ENCODE results near the gene NANOGP8.
"Not testable (repeated sequence)": the region's sequence is repeated elsewhere in the genome, so short reads cannot be mapped to it uniquely, and the experiment has no call there.

The NANOGP8 gene, protein sequence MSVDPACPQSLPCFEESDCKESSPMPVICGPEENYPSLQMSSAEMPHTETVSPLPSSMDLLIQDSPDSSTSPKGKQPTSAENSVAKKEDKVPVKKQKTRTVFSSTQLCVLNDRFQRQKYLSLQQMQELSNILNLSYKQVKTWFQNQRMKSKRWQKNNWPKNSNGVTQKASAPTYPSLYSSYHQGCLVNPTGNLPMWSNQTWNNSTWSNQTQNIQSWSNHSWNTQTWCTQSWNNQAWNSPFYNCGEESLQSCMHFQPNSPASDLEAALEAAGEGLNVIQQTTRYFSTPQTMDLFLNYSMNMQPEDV

DNA sequence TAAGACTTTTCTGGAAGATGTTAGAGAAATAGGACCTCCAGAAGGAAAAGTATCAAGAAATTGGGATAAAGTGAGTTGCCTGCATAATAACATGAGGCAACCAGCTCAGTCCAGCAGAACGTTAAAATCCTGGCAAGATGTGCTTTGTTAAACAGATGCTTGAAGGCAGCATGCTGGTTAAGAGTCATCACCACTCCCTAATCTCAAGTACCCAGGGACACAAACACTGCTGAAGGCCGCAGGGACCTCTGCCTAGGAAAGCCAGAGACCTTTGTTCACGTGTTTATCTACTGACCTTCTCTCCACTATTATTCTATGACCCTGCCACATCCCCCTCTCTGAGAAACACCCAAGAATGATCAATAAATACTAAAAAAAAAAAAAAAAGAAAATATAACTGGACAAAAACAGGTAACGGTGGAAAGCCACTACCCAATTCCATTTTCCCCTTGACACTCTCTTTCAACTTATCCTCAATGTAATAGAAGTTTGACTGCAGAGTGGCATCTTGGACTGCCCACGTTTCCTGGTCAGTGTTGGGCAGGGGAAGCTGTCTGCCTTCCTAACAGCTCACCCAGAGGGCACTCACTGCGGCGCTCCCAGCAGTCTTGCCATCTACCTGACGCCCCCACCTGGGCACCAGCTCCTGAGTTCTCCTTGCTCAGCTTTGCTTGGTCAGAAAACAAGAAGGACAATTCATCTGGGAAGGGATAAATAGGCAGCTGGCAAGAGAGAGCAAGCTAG lies at the start of gene NANOGP8:
Gene NANOGP8 (minus strand): TSS at position 120 of the 744 bp plus-strand sequence. CDS start 185 bp downstream, outside the sequence.
- DNase-seq (ENCODE audit: low read depth in 2 of 2): not testable (repeated sequence)

DNA sequence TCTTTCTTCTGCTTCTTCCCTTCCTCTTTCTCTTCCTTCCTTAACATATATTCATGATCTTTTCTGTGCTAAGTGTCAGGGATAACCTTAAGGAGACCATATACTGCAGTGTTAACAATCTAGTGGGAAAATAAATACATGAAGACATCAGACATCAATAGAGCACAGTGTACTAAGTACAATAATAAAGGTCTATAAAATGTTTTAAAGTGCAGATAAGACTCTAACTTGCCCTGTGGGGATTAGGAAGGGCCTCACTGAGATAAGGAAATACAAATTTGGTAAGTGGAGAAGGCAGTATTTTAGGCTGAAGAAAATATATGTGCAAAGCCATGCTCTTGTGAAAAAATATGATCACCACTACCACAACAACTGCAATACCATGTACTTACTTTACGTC lies 49.2 kb upstream of the NANOGP8 start:
- DNase-seq (ENCODE audit: low read depth in 2 of 2): no peak

DNA sequence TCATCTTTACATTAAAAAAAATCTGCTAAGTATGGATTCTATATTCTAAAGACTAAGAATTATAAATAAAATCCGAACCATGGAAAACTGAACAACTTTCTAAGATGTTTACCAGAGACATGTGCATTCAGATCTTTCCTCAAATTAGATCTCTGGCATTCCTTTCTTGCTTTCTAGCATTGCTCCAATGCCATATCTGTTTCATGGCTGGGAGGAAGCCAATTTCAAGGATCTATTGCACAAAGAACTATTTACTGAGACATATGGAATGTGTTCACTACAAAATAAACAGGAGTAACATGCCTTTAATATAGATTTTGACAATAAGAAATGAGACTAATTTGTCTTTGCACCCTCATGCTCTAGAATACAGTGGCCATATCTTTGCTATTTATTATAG lies 45.1 kb upstream of the NANOGP8 start:
- no peak for DNase-seq (ENCODE audit: low read depth in 2 of 2)

DNA sequence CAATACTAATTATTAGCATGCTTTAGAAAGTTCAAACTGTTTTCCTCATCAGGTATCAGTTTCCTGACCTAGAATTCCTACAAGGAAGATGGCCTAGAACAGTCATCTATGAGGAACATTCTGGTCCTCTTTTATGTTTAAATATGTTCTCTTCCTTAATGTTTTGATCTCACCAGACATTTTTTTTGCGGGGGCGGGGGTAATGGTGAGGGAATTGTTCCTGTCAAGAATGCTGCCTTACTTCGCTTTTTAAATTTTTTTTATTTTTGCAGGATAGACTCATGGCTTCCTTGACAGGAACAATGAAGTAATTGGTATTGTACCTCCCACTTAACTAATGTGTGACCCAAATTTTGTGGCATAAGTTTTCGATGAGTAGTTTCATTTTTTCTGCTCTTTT lies 44.3 kb upstream of the NANOGP8 start:
- DNase-seq (ENCODE audit: low read depth in 2 of 2): no peak

DNA sequence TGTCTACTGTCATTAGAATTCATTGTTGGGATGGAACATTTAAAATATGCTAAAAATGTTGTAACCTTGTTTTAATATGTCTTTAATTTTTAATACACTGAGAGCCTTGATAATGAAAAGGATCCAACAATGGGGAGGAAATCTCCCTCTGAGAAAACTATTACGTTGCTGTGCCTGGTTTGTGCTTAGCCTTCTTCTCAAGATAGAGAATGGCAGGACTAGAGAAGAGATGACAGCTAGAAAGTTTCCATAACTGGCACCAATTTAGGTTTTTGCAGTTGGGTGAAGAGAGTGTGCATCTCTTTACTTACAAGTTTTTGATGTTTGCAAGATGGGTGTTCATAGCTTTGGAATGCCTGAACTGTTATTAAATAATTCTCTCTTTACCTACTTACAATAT lies 42.6 kb upstream of the NANOGP8 start:
- no peak for DNase-seq (ENCODE audit: low read depth in 2 of 2)

DNA sequence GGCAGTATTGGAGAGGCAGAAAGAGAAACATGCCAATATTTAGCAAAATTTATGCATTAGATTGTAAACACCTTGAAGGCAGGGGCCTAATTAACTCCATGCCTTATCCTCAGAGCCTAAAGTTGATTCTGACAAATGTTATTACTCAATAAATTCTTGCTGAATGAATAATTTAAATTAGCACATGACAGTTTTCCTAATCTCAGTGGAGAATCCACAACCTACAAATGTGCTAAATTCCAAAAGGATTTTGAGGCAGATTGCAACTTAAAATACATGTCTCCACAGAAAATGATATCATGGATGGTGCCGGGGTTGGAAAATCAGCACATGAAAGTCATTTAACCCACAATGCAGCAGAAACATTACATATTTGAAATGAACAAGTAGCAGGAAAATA lies 41.1 kb upstream of the NANOGP8 start:
- DNase-seq (ENCODE audit: low read depth in 2 of 2): no peak

DNA sequence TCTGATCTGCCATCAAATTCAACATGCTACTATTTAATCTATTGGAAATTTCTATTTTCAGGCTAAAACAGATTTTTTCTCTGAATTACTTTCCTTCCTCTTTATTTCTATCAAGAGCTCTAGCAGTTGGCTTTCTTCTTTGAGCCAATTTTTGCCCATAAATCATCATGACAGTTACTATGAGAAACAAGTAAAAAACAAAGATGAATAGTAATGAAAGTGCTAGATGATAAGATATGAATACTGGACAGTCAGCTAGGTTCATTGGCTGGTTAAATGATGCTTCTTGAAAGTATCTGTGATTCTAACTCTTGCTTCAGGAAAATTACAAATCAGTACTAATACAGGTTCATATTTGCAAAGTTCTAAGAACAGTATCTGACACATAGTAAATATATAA lies 38.6 kb upstream of the NANOGP8 start:
- DNase-seq (ENCODE audit: low read depth in 2 of 2): no peak

DNA sequence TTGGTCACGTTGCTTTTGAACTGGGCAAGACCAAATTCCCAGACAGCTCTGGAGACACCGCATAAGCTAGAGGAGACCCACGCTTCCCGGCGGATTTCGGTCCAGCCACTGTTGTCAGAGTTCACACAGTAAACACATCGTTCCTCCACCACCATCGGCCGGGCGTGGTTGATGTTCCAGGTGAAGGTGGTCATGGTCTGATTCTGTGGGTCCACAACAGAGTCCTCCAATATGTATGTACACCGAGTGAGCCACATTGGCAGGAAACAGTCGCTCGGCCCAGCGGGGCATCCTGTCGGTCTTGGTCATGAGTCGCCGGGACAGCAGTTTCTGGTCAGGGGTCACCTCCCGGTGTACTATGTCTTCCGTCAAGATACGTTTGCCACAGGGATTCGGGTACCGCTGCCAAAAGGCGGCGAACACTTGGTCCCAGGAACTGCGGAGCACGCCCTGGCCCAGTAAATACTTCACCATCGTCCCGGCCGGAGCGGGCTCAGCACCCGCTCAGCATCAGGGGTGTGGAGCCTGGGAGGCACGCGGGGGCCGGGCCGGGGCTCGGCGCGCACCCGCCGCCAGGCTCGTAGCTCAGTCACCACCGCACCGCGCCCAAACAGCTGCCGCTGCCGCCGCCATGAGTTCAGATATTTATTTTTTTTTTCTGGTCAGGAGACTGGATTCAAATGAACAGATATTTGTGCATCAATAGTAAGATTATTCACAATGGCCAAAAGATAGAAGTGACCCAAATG lies 36.7 kb upstream of the NANOGP8 start:
- no peak for DNase-seq (ENCODE audit: low read depth in 2 of 2)

DNA sequence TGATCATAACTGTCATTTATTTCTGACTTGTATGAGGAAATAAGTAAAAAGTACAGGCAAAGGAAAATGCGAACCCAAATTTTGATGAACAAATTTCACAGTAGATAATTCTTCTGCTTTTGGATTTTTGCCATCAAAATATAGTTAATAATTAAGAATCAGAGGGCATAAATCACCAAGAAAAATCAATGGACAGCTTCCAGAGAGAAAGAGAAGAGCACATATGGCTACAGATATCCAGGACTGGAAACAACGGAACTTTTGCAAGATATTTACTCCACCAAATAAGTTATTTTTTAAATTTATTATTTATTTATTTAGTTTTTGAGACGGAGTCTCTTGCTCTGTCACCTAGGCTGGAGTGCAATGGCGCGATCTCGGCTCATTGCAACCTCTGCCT lies 35.1 kb upstream of the NANOGP8 start:
- no peak for DNase-seq (ENCODE audit: low read depth in 2 of 2)

DNA sequence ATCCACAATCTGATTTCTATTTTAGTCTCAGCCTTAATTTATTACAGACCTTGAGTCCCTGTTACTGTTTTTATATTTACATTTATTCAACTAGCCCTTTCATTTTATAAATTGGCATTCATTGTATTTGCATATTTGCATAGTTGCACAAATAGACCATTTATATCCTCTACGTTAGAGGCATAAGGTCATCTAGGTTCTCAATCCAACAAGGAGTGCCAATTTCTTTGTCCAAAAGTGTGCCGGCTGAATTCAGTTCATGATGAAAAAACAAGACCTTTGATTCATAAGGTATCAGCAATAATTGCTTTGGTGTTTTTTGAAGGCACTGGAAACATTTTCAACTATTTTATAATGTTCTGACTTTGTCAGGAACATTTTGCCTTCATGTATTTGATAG lies 33.9 kb upstream of the NANOGP8 start:
- no peak for DNase-seq (ENCODE audit: low read depth in 2 of 2)

DNA sequence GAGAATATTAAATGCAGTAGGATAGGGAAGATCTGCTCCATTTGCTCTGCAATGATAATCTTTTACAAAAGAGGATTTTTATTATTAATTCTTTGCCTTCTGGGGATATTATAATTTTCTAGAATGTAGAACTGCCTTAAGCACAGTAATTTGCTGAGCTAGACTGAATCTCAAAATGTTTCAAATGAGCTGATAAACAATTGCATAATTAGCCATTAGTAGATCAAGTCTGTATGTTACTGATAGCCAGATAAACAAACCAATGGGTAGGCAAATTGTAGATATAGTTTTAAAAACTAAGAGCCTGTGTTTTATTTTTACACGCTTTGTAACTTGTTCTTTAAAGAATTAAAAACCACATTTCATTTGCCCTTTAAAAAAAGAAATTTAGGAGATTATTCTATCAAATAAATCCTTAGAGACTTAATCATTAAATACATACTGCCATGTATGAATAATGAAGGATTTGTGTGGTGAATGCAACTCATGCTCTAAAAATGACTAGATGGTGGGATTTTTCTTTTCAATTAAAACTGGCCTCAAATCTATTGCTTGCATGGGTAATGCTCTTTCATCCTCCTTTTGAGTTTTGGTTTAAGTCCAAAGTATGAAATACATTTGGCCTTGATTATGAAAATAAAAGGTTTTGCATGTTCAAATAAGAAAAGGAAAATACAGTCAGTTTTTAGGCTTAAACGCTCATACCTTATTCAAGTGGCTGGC lies 32.6 kb upstream of the NANOGP8 start:
- DNase-seq (ENCODE audit: low read depth in 2 of 2): no peak

DNA sequence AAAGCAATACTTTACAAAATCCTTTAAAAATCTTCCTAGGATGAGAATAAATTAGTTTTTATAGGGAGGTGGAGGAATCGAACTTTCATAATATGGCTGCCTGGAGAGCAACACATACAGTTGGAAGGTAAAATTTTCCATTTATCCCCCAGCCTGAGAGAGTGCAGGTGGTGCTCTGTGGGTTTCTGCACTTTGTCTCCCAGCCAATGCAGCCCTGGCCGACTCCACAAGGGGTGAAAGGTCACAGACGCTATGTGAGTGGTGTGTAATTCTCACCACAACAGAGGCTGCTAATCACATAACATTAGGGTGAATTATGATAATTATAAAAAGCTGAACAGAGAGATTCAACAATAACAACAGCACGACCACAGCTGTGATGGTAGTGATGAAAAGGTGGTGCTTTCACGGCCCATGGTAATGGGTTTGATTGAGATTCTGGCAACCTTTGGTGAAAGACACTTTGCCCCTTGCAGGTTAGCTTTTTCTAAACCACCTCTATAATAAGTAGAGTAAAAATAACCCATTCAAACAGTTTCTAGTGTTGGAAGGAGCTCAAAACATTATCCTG lies 30.1 kb upstream of the NANOGP8 start:
- no peak for DNase-seq (ENCODE audit: low read depth in 2 of 2)

DNA sequence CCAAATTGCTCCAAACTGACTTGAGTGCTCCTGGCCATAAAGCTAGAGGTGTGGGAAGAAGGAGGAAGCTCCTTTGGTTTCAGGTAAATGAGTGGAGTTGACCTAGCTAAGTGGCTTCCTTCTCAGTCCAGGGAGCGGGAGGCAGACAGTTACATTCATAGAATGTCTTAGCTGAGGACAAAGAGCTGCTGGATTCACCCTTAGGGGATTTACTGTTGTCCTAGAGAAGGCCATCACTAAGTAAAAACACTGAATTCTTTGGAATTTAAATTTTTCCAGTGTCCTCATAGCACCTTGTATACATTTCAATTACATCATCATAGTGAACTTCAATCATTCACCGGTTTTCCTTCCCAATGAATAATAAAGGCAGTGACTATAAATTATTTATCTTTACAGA lies 27.3 kb upstream of the NANOGP8 start:
- DNase-seq (ENCODE audit: low read depth in 2 of 2): no peak

DNA sequence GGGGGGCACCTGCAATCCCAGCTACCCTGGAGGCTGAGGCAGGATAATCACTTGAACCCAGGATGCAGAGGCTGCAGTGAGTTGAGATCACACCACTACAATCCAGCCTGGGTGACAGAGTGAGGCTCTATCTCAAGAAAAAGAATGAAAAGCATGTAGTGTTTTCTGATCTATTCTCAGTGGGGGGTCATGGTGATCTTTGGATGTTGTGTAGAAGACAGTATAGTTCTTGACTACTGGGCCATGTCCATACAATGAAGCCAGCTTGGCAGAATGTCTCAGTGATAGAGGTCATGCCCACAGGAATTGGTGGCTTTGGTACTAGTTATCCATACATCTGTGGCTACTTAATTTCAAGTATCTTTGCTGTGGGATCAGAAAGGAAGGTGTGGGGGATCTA lies 26.8 kb upstream of the NANOGP8 start:
- DNase-seq (ENCODE audit: low read depth in 2 of 2): no peak

DNA sequence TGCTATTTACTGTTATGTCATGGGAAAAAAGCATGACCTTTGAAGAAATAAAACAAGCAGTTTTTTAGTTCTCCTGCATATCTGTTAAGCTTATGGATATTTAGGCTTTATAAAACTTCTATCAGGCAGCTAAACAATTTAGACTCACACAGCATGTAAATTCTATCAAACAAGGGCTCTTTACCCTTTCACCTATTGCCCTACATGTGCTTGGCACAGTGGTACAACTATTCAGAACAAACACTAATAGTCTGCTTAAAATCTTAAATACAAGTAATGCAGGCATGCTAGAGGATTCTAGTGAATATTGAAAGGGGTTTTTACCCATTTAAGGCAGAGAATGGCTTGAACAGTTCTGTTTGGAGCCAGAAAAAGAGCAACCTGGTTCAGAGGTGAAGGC lies 23.4 kb upstream of the NANOGP8 start:
- DNase-seq (ENCODE audit: low read depth in 2 of 2): no peak

DNA sequence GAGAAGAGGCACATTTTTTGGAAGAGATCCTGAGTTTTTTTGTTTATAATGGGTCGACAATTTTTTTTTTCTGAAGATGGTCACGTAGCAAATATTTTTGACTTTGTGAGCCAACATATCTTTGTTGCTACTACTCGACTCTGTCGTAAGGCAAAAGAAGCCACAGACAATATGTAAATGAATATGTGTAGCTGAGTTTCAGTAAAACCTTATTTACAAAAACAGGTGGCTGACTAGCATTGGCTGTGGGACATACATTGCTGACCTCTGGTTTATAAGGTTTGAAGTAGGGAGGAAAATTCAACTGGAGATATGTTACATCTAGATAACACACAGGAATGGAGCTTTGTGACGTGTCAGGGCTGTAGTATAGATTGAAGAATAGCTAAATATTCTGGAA lies 22.5 kb upstream of the NANOGP8 start:
- DNase-seq (ENCODE audit: low read depth in 2 of 2): no peak

DNA sequence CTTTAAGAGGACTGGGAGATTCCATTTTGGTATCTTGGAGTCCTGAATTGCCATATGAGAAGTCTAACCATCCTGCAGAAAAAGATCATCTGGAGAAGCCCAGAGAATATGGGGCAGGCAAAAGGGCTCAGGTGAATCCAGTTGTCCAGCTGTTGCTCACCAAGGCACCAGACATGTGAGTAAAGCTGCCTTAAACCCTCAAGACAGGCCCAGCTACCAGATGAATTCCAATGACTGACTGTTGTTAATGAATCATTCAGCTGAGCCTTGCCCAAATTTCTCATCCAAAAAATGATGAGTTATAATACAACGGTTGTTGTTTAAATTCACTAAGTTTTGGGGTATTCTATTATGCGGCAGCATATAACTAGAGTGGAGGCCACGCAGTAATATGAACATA lies 22.0 kb upstream of the NANOGP8 start:
- no peak for DNase-seq (ENCODE audit: low read depth in 2 of 2)

DNA sequence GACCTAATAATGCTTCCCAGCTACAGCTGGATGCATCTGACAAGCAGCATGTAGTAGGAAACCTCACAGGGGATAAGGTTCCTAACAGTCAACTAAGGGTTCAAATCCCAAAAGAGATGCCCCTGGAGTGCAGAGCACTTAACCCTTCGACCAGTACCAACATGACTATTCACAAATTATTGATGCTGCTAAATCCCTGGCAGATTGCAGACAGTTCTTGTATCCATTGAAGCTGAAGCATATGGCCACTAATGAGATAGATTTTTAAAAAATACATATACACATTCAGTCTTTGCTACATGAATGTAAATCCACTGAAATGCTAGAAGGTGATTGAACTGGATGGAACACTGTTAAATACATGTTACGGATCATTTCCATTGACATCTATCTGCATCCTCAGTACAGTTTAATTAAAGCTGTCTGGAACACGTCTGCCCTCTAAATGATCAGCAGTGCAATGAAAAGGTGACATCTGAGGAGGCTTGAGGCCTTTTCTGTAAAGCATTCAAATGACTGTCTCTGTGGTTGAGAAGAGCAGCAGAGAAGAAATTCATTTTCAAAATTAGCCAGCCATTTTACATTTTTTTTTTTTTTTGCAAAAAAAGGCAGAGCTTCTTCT lies 19.5 kb upstream of the NANOGP8 start:
- no peak for DNase-seq (ENCODE audit: low read depth in 2 of 2)

DNA sequence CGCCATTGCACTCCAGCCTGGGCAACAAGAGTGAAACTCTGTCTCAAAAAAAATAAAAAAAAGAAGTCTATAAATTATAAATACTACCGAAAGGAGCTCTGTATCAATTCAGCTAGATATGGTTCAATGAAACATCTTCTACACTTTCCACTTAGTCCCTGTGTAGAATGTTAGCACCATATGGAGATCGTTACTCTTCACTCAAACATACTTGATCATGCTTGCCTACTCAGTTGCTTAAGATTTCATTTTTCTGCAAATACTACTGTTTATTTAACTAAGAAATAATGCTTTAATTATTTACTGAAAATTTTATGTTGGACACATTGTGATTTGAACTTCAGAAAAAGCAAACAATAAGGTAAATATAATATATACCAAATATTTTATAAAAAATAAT lies 17.1 kb upstream of the NANOGP8 start:
- no peak for DNase-seq (ENCODE audit: low read depth in 2 of 2)

DNA sequence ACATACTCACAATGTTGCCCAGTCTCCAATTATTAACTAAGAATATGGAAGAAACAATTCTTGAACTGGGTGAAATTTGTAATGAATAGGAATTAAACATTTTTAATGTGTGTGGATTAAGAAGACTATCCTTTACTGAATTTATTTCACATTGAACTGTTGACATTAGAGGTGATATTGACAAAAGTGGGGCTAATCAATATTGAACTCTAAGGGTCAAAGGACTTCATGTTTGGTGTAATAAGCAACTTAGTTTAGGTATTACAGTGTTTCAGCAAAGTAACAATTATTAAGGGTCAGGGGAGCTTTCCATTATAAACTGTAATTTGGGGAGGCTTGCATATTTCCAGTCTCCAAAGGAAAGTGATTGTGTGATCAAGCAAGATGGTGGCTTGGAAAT lies 16.2 kb upstream of the NANOGP8 start:
- DNase-seq (ENCODE audit: low read depth in 2 of 2): no peak

DNA sequence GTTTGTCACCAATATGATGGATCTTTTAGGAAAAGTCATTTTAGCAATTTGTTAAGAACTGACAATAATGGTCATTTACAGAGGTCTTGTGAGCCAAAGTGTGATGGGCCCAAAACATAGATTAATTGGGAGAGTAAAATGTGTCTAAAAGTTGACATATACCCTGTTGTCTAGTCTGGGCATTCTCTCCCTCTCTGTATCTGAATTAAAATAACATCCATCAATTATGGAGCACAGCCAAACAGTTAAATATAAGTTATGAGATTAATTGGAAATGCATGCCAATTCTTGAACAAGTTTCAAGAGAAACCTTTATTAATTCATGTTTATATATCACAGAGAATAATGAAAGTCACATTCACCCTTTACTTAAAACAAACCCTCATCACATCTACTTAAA lies 13.6 kb upstream of the NANOGP8 start:
- no peak for DNase-seq (ENCODE audit: low read depth in 2 of 2)
